ENCODE data around the gene DVL2. TPM values are rescaled to one million over a fixed set of nuclear protein-coding genes. Genes with fewer than 3 reads are reported as not detected.

DVL2 gene
- total RNA-seq, 1 donor from 2014 or later, result 93.9 TPM

DNA sequence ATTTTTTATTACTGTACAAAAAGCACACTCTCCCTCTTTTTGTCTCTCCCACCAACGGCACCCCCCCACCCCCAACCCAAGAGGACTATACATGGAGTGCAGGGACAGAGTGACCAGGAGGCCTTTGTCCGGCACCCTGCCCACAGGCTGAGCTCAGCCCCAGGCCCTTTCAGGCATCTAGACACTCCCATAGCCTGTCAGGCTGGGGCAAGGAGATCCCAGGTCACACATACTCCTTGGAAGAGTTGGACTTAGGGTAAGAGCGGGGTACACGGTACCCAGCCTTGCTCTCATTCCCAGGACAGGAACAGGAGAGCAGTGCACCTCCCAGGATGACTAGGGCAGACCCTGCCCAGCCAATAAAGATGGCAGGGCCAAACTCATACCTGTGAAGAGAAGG, 25.8 kb upstream of the DVL2 start:
- TF ChIP-seq, protein P1, sequence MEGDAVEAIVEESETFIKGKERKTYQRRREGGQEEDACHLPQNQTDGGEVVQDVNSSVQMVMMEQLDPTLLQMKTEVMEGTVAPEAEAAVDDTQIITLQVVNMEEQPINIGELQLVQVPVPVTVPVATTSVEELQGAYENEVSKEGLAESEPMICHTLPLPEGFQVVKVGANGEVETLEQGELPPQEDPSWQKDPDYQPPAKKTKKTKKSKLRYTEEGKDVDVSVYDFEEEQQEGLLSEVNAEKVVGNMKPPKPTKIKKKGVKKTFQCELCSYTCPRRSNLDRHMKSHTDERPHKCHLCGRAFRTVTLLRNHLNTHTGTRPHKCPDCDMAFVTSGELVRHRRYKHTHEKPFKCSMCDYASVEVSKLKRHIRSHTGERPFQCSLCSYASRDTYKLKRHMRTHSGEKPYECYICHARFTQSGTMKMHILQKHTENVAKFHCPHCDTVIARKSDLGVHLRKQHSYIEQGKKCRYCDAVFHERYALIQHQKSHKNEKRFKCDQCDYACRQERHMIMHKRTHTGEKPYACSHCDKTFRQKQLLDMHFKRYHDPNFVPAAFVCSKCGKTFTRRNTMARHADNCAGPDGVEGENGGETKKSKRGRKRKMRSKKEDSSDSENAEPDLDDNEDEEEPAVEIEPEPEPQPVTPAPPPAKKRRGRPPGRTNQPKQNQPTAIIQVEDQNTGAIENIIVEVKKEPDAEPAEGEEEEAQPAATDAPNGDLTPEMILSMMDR (conservative IDR thresholded peaks at IDR 0.05), result no peak
- Mint-ChIP-seq H3K27ac (peak overlapping the region; percentile 81), H3K9me3 (no peaks in the 10 kb centered on the region), H3K36me3 (peaks cover 12% of the 10 kb centered on the region), H3K4me3 (peak overlapping the region; percentile 83), H3K4me1 (ENCODE audit: unreplicated experiment) (peaks cover 6% of the 10 kb centered on the region), H3K27me3 (peaks cover 47% of the 10 kb centered on the region)
- no peak for DNase-seq (ENCODE audit: extremely low spot score, unreplicated experiment)

DNA sequence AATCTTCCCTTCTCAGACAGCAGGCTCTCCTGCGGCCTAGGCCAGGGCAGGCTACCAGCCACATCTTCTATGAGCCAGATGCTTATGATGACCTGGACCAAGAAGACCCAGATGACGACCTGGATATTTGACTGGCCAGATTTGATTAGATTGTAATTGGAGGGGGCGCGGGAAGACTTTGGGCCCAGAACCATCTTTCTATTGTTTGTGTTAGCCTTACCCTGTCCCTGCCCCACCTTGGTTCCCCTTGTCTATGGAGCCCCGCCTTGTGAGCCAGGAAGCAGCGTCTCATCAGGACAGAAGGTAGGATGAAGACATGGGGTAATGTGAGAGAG, 25.2 kb upstream of the DVL2 start:
- no peak for DNase-seq (ENCODE audit: extremely low spot score, unreplicated experiment)
- Mint-ChIP-seq H3K27me3 (peaks cover 43% of the 10 kb centered on the region), H3K9me3 (no peaks in the 10 kb centered on the region), H3K27ac (peak overlapping the region; percentile 87), H3K4me1 (ENCODE audit: unreplicated experiment) (peaks cover 6% of the 10 kb centered on the region), H3K36me3 (peaks cover 16% of the 10 kb centered on the region), H3K4me3 (peak overlapping the region; percentile 83)
- TF ChIP-seq, protein P1 (conservative IDR thresholded peaks at IDR 0.05), result no peak

DNA sequence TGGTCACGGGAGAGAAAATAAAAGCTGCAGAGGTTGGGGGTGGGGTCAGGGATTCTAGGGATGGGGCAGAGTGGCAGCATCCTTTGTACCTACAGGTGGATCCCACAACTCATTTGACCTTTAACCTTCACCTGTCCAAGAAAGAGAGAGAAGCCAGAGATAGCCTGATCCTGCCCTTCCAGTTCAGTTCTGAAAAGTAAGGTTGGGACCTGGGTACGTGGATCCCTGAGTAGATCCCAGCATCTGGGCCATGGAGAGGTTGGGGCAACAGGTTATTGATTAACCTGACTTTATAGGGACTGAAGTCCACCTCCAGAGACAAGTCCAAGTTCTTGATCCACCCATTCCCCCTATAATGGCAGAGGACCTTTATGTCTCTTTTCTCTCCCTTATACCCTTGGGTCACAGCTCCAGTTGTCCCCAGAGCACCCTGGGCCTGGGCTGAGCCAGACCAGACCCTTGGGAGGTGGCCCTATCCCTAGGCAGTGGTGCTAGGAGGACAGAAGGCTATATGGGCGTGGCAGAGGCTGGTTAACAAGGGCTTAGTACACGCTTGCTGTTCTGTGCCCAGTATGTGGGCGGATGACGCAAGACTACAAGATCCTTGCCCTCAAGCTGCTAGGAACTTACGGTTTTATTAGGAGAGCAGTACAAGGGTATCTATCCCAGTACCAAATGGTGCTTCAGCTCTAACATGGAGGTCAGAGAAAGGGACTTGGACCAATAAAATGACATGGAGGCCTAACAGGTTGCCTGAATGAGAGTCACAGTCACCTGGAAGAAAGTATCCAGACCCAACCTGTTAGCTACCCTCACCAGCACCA, 24.6 kb upstream of the DVL2 start:
- TF ChIP-seq, protein P1 (conservative IDR thresholded peaks at IDR 0.05), result no peak
- Mint-ChIP-seq H3K27me3 (peaks cover 37% of the 10 kb centered on the region), H3K27ac (peak overlapping the region; percentile 87), H3K4me3 (peak overlapping the region; percentile 83), H3K4me1 (ENCODE audit: unreplicated experiment) (peaks cover 6% of the 10 kb centered on the region), H3K9me3 (no peaks in the 10 kb centered on the region), H3K36me3 (peaks cover 17% of the 10 kb centered on the region)
- DNase-seq (ENCODE audit: extremely low spot score, unreplicated experiment), result no peak

DNA sequence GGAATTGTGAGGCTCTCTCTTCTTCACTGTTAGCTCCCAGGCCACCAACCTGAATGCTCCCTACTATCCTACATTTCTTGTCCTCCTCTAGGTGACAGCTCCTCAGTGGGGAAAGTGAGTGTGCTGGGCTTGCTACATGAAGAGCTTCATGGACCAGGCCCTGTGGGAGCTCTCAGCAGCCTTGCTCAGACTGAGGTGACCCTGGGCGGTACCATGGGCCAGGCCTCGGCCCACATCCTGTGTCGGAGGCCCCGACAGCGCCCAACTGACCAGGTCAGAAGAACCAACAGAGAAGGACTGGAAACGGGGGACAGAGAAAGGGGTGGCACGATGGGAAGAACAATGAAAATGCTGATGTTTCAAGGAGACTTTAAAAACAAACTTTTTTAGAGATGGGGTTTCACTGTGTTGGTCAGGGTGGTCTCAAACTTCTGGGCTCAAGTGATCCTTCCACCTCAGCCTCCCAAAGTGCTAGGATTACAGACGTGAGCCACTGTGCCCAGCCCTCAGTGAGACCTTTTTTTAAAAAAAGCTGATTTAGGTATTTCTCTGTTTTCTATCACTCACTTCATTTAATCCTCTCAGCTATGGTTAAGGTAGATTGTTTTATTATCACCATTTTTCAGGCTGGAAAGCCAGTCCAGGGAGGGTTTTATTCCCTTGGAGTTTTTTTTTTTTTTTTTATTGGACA, 22.6 kb upstream of the DVL2 start:
- peak overlapping the region; percentile 82 for H3K27ac Mint-ChIP-seq
- H3K9me3 Mint-ChIP-seq, result no peaks in the 10 kb centered on the region
- no peak overlapping the region for H3K4me3 Mint-ChIP-seq
- H3K36me3 Mint-ChIP-seq, result peaks cover 26% of the 10 kb centered on the region
- no peak for DNase-seq (ENCODE audit: extremely low spot score, unreplicated experiment)
- peaks cover 19% of the 10 kb centered on the region for H3K27me3 Mint-ChIP-seq
- TF ChIP-seq, protein P1 (conservative IDR thresholded peaks at IDR 0.05), result no peak
- H3K4me1 Mint-ChIP-seq (ENCODE audit: unreplicated experiment), result peaks cover 13% of the 10 kb centered on the region

GRCh38 chr17:7254511-7254910, 20.2 kb upstream of the DVL2 start:
- peaks cover 26% of the 10 kb centered on the region for H3K36me3 Mint-ChIP-seq
- H3K27ac Mint-ChIP-seq, result peak overlapping the region; percentile 52
- TF ChIP-seq, protein P1 (conservative IDR thresholded peaks at IDR 0.05), result no peak
- DNase-seq (ENCODE audit: extremely low spot score, unreplicated experiment), result no peak
- peaks cover 25% of the 10 kb centered on the region for H3K4me1 Mint-ChIP-seq (ENCODE audit: unreplicated experiment)
- H3K9me3 Mint-ChIP-seq, result no peaks in the 10 kb centered on the region
- H3K27me3 Mint-ChIP-seq, result peaks cover 5% of the 10 kb centered on the region
- H3K4me3 Mint-ChIP-seq, result peak overlapping the region; percentile 71

All from type B pancreatic cell (in vitro differentiated cells).